ENCODE measurements around the gene ZNF512.
"Not testable (repeated sequence)": the region's sequence is repeated elsewhere in the genome, so short reads cannot be mapped to it uniquely, and the experiment has no call there.

Gene ZNF512

GRCh38 chr2:27584597-27584996, 1.8 kb downstream of the ZNF512 start:
- no peak for TF ChIP-seq ZFX (IDR thresholded peaks at IDR 0.05; ENCODE audit: borderline replicate concordance)
- TF ChIP-seq CTCF (IDR thresholded peaks at IDR 0.05), result no peak
- no peak overlapping the region for H3K27ac ChIP-seq

GRCh38 chr2:27587025-27587424, 4.2 kb downstream of the ZNF512 start:
- no peak for TF ChIP-seq ZFX (IDR thresholded peaks at IDR 0.05; ENCODE audit: borderline replicate concordance)
- no peak for TF ChIP-seq CTCF (IDR thresholded peaks at IDR 0.05)
- H3K27ac ChIP-seq, result no peak overlapping the region

- no peak for TF ChIP-seq ZFX (IDR thresholded peaks at IDR 0.05; ENCODE audit: borderline replicate concordance)
- TF ChIP-seq CTCF (IDR thresholded peaks at IDR 0.05), result no peak
- H3K27ac ChIP-seq, result no peak overlapping the region
Observed at GRCh38 chr2:27588308-27588707, 5.5 kb downstream of the ZNF512 start.

GRCh38 chr2:27591745-27592144, 8.9 kb downstream of the ZNF512 start:
- no peak overlapping the region for H3K27ac ChIP-seq
- no peak for TF ChIP-seq ZFX (IDR thresholded peaks at IDR 0.05; ENCODE audit: borderline replicate concordance)
- TF ChIP-seq CTCF (IDR thresholded peaks at IDR 0.05), result no peak

- TF ChIP-seq CTCF (IDR thresholded peaks at IDR 0.05) (no peak), ZFX (IDR thresholded peaks at IDR 0.05; ENCODE audit: borderline replicate concordance) (no peak)
- H3K27ac ChIP-seq, result no peak overlapping the region
Observed at GRCh38 chr2:27593240-27593639, 10.4 kb downstream of the ZNF512 start.

GRCh38 chr2:27594020-27594703, 11.3 kb downstream of the ZNF512 start:
- H3K27ac ChIP-seq, result not testable (repeated sequence)

- H3K27ac ChIP-seq, result not testable (repeated sequence)
Observed at GRCh38 chr2:27595412-27595811, 12.6 kb downstream of the ZNF512 start.

GRCh38 chr2:27596627-27597026, 13.8 kb downstream of the ZNF512 start:
- peak overlapping the region; percentile 32; the same call in 1 of the 2 replicates for H3K27ac ChIP-seq
- TF ChIP-seq ZFX (IDR thresholded peaks at IDR 0.05; ENCODE audit: borderline replicate concordance) (no peak), CTCF (IDR thresholded peaks at IDR 0.05) (no peak)

All from 22Rv1 (cell line).